22Rv1 (cell line): Measurements from ENCODE around the gene CFAP43.

ENCODE experiments used
- ZFX ChIP-seq: fragments of 450-650 bp; IDR thresholded peaks from 2 replicates; pipeline ENCODE4 v1.6.1; 2017; ENCODE audit warnings: antibody characterized with exemption, borderline replicate concordance
- TF ChIP-seq, protein P1 (sequence below): fragments of 450-650 bp; IDR thresholded peaks from 2 replicates; pipeline ENCODE4 v1.5.1; 2017; ENCODE audit warnings: mild to moderate bottlenecking

GRCh38 chr10:104209575-104210198 lies 22.5 kb downstream of the CFAP43 start:
- TF ChIP-seq, protein P1, sequence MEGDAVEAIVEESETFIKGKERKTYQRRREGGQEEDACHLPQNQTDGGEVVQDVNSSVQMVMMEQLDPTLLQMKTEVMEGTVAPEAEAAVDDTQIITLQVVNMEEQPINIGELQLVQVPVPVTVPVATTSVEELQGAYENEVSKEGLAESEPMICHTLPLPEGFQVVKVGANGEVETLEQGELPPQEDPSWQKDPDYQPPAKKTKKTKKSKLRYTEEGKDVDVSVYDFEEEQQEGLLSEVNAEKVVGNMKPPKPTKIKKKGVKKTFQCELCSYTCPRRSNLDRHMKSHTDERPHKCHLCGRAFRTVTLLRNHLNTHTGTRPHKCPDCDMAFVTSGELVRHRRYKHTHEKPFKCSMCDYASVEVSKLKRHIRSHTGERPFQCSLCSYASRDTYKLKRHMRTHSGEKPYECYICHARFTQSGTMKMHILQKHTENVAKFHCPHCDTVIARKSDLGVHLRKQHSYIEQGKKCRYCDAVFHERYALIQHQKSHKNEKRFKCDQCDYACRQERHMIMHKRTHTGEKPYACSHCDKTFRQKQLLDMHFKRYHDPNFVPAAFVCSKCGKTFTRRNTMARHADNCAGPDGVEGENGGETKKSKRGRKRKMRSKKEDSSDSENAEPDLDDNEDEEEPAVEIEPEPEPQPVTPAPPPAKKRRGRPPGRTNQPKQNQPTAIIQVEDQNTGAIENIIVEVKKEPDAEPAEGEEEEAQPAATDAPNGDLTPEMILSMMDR: peak; percentile 74
- TF ChIP-seq ZFX: no peak
